ENCODE data around the gene DLEC1. TPM values are rescaled to one million over a fixed set of nuclear protein-coding genes. Genes with fewer than 3 reads are reported as not detected.

DLEC1 gene
- total and polyA plus RNA-seq, 9 of the 15 experiments (the other 6 are each of a cell fraction or from before 2014, with no cell fraction given) = 0.07 to 0.08 TPM; not detected in 7

DNA sequence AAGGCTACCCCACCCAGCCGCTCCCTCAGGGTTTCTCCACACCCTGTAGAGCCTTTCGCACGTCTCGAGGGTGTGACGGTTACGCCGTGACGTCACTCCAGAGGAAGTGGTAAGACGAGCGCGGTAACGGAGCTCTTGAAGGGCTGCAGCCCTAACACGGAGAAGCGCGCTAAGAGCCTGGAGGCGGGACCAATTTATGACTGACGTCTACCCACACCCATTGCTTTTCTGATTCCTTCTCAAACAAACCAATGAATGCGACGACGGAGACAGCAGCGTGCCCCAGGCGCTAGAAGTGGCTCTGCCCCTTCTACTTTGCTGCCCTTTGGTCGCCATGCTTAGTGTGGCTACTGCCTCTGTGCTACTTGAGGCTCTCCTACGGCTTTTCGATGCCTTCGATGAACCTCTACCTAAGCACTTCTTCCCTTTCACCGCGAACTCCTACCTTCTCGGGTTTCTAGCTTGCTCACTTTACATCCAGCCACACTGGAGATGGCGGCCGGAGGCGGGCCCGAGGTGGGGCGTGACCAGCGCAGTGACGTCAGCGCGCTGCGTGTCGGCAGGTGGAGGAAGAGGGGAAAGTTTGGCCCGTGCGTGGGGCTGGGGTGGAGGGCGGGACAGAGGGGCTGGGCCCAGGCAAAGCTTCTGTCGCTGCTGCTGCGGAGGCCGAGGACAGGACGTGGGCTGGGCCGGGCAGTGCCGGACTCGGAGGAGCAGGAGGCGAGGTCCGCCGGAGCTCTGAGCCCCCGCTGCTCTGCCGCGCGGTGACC, 126.1 kb downstream of the DLEC1 start, which contains the start of gene OXSR1 (continued):
- TF ChIP-seq MAFK (IDR thresholded peaks at IDR 0.05; ENCODE audit: low read length) (no peak), ARHGAP35 (IDR thresholded peaks at IDR 0.05; ENCODE audit: partially characterized antibody) (no peak), RBM34 (IDR thresholded peaks at IDR 0.05; ENCODE audit: borderline replicate concordance, insufficient read depth, low read length) (no peak), ILF3 (IDR thresholded peaks at IDR 0.05; ENCODE audit: borderline replicate concordance) (no peak), TCF3 (CRISPR knock-in tag; IDR thresholded peaks at IDR 0.05) (no peak), MAZ (CRISPR knock-in tag; conservative IDR thresholded peaks at IDR 0.05 in 1 of 2, IDR thresholded peaks at IDR 0.05 in 1 of 2) (peak; percentile 52 to 91; a peak in 3 of 4 replicates), YBX1 (IDR thresholded peaks at IDR 0.05) (no peak), ZNF584 (CRISPR knock-in tag; IDR thresholded peaks at IDR 0.05; ENCODE audit: low read depth) (no peak), C11orf30 (IDR thresholded peaks at IDR 0.05; ENCODE audit: low read depth) (peak; percentile 13; the same call in 1 of the 2 replicates), ZNF253 (CRISPR knock-in tag; conservative IDR thresholded peaks at IDR 0.05) (no peak), MYBL2 (IDR thresholded peaks at IDR 0.05; ENCODE audit: low read depth) (peak; percentile 79), MYBL2 (CRISPR knock-in tag; IDR thresholded peaks at IDR 0.05; ENCODE audit: borderline replicate concordance) (no peak), ASH1L (IDR thresholded peaks at IDR 0.05; ENCODE audit: borderline replicate concordance, low read depth, partially characterized antibody) (peak; percentile 90), HIVEP1 (CRISPR knock-in tag; IDR thresholded peaks at IDR 0.05) (no peak), XRCC4 (IDR thresholded peaks at IDR 0.05; ENCODE audit: extremely low read depth, insufficient read depth, insufficient read length) (no peak), SIRT6 (IDR thresholded peaks at IDR 0.05; ENCODE audit: low read depth, low read length) (no peak)
- TF ChIP-seq, protein P1, sequence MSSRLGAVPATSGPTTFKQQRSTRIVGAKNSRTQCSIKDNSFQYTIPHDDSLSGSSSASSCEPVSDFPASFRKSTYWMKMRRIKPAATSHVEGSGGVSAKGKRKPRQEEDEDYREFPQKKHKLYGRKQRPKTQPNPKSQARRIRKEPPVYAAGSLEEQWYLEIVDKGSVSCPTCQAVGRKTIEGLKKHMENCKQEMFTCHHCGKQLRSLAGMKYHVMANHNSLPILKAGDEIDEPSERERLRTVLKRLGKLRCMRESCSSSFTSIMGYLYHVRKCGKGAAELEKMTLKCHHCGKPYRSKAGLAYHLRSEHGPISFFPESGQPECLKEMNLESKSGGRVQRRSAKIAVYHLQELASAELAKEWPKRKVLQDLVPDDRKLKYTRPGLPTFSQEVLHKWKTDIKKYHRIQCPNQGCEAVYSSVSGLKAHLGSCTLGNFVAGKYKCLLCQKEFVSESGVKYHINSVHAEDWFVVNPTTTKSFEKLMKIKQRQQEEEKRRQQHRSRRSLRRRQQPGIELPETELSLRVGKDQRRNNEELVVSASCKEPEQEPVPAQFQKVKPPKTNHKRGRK (tag; IDR thresholded peaks at IDR 0.05) = no peak
- TF ChIP-seq, protein P2, sequence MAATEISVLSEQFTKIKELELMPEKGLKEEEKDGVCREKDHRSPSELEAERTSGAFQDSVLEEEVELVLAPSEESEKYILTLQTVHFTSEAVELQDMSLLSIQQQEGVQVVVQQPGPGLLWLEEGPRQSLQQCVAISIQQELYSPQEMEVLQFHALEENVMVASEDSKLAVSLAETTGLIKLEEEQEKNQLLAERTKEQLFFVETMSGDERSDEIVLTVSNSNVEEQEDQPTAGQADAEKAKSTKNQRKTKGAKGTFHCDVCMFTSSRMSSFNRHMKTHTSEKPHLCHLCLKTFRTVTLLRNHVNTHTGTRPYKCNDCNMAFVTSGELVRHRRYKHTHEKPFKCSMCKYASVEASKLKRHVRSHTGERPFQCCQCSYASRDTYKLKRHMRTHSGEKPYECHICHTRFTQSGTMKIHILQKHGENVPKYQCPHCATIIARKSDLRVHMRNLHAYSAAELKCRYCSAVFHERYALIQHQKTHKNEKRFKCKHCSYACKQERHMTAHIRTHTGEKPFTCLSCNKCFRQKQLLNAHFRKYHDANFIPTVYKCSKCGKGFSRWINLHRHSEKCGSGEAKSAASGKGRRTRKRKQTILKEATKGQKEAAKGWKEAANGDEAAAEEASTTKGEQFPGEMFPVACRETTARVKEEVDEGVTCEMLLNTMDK (IDR thresholded peaks at IDR 0.05; ENCODE audit: borderline replicate concordance, insufficient read depth, low read depth, low read length, poor library complexity, severe bottlenecking) = no peak
- TF ChIP-seq, protein P3, sequence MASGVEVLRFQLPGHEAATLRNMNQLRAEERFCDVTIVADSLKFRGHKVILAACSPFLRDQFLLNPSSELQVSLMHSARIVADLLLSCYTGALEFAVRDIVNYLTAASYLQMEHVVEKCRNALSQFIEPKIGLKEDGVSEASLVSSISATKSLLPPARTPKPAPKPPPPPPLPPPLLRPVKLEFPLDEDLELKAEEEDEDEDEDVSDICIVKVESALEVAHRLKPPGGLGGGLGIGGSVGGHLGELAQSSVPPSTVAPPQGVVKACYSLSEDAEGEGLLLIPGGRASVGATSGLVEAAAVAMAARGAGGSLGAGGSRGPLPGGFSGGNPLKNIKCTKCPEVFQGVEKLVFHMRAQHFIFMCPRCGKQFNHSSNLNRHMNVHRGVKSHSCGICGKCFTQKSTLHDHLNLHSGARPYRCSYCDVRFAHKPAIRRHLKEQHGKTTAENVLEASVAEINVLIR (CRISPR knock-in tag; IDR thresholded peaks at IDR 0.05) = peak; percentile 94
- TF ChIP-seq, protein P4, sequence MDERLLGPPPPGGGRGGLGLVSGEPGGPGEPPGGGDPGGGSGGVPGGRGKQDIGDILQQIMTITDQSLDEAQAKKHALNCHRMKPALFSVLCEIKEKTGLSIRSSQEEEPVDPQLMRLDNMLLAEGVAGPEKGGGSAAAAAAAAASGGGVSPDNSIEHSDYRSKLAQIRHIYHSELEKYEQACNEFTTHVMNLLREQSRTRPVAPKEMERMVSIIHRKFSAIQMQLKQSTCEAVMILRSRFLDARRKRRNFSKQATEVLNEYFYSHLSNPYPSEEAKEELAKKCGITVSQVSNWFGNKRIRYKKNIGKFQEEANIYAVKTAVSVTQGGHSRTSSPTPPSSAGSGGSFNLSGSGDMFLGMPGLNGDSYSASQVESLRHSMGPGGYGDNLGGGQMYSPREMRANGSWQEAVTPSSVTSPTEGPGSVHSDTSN (CRISPR knock-in tag; IDR thresholded peaks at IDR 0.05; ENCODE audit: low read depth) = peak; percentile 77
- TF ChIP-seq, protein P4 (tag; conservative IDR thresholded peaks at IDR 0.05; ENCODE audit: low read depth) = peak; percentile 99
